Dermis microvascular lymphatic vessel endothelial cell (primary cell): ENCODE measurements around the gene ANKH. TPM values are rescaled to one million over a fixed set of nuclear protein-coding genes. Genes with fewer than 3 reads are reported as not detected.

Experiments
- DNase-seq, 2 donors: peaks; one replicate each; pipeline versions ENCODE4 v3.0.0 to v3.0.0-alpha.2; 2010; ENCODE audit warnings: low read depth in 2 of 2
- total RNA-seq: library from RNA; depleted of rRNA; stranded (reverse); fragments of >200 nt; gene quantifications from 2 replicates; pipeline ENCODE4 v1.2.1, GENCODE V29; 2014

ANKH gene
- total RNA-seq, 1 donor from 2014 or later, result 12.7 TPM

GRCh38 chr5:14766584-14766983 is 105.0 kb downstream of the ANKH start:
- no peak for DNase-seq

- DNase-seq, result no peak
Measured at GRCh38 chr5:14765587-14765986, 106.0 kb downstream of the ANKH start.

- no peak for DNase-seq
Measured at GRCh38 chr5:14762549-14763216, 108.9 kb downstream of the ANKH start.

GRCh38 chr5:14760548-14761002 is 111.0 kb downstream of the ANKH start:
- no peak for DNase-seq

- no peak for DNase-seq
Measured at GRCh38 chr5:14759744-14760547, 111.6 kb downstream of the ANKH start.

GRCh38 chr5:14757850-14758249 is 113.7 kb downstream of the ANKH start:
- DNase-seq, result peak in 1 of 2 donors; percentile 95

GRCh38 chr5:14756478-14756877 is 115.1 kb downstream of the ANKH start:
- no peak for DNase-seq

GRCh38 chr5:14753947-14754346 is 117.6 kb downstream of the ANKH start:
- no peak for DNase-seq

GRCh38 chr5:14753292-14753691 is 118.3 kb downstream of the ANKH start:
- no peak for DNase-seq

- peak in 1 of 2 donors; percentile 12 for DNase-seq
Measured at GRCh38 chr5:14752497-14753071, 119.0 kb downstream of the ANKH start.

GRCh38 chr5:14750712-14751111 is 120.9 kb downstream of the ANKH start:
- DNase-seq, result no peak

- DNase-seq, result no peak
Measured at GRCh38 chr5:14749579-14750101, 121.9 kb downstream of the ANKH start.

GRCh38 chr5:14748180-14748900 is 123.2 kb downstream of the ANKH start:
- no peak for DNase-seq

- DNase-seq, result no peak
Measured at GRCh38 chr5:14745753-14746152, 125.8 kb downstream of the ANKH start.

GRCh38 chr5:14745188-14745563 is 126.4 kb downstream of the ANKH start:
- no peak for DNase-seq

- DNase-seq, result no peak
Measured at GRCh38 chr5:14744296-14745187, 127.0 kb downstream of the ANKH start.

GRCh38 chr5:14743601-14744295 is 127.8 kb downstream of the ANKH start:
- DNase-seq, result peak in 1 of 2 donors; percentile 69

GRCh38 chr5:14742498-14742897 is 129.1 kb downstream of the ANKH start:
- no peak for DNase-seq

- DNase-seq, result no peak
Measured at GRCh38 chr5:14741801-14742440, 129.7 kb downstream of the ANKH start.
